ENCODE data around the gene GOLGA6C. TPM values are rescaled to one million over a fixed set of nuclear protein-coding genes. Genes with fewer than 3 reads are reported as not detected.

Gene GOLGA6C
- total and polyA plus RNA-seq, 7 experiments from 2014 or later: not detected

GRCh38 chr15:75232252-75232813 lies 25.8 kb upstream of the GOLGA6C start:
- DNase-seq (peak in 1 of 9 donors; percentile 5), ATAC-seq (no peak)
- Mint-ChIP-seq H3K27ac (no peak overlapping the region), H3K36me3 (peaks cover 0 to 3% (median 0%) of the 10 kb centered on the region in 5 donors), H3K4me3 (no peak overlapping the region), H3K9me3 (no peaks in the 10 kb centered on the region), H3K4me1 (peaks cover 0 to 4% (median 0%) of the 10 kb centered on the region in 7 donors), H3K27me3 (peaks cover 0 to 22% (median 10%) of the 10 kb centered on the region in 5 donors)
- no peaks in the 10 kb centered on the region for H3K27me3 ChIP-seq (ENCODE audit: control insufficient read depth in 2 of 2, insufficient read depth in 2 of 2, low read length in 2 of 2)
- no peaks in the 10 kb centered on the region for H3K4me1 ChIP-seq (ENCODE audit: control insufficient read depth in 2 of 2, insufficient read depth in 2 of 2, low read length in 2 of 2)
- no peak overlapping the region for H3K27ac ChIP-seq (ENCODE audit: low read depth, low read length)
- no peaks in the 10 kb centered on the region for H3K36me3 ChIP-seq (ENCODE audit: control insufficient read depth in 2 of 3, insufficient read depth in 3 of 3, low read length in 3 of 3)
- intact Hi-C loops (cut with micrococcal nuclease): no loop called here
- CTCF ChIA-PET: no interaction called here
- H3K9me3 ChIP-seq (ENCODE audit: control insufficient read depth in 2 of 3, low read length in 3 of 3): no peaks in the 10 kb centered on the region
- POLR2A ChIA-PET: no interaction called here
- no peak overlapping the region for H3K4me3 ChIP-seq (ENCODE audit: low read length)

GRCh38 chr15:75232826-75233503 lies 25.2 kb upstream of the GOLGA6C start:
- Mint-ChIP-seq H3K36me3 (peaks cover 0 to 3% (median 0%) of the 10 kb centered on the region in 5 donors), H3K4me1 (peaks cover 0 to 4% (median 0%) of the 10 kb centered on the region in 7 donors), H3K4me3 (no peak overlapping the region), H3K27ac (no peak overlapping the region), H3K9me3 (no peaks in the 10 kb centered on the region), H3K27me3 (peaks cover 0 to 22% (median 9%) of the 10 kb centered on the region in 5 donors)
- ATAC-seq (no peak), DNase-seq (peak in 1 of 9 donors; percentile 3)
- POLR2A ChIA-PET: no interaction called here
- Histone ChIP-seq H3K36me3 (ENCODE audit: control insufficient read depth in 2 of 3, insufficient read depth in 3 of 3, low read length in 3 of 3) (no peaks in the 10 kb centered on the region), H3K27me3 (ENCODE audit: control insufficient read depth in 2 of 2, insufficient read depth in 2 of 2, low read length in 2 of 2) (no peaks in the 10 kb centered on the region), H3K4me3 (ENCODE audit: low read length) (no peak overlapping the region), H3K9me3 (ENCODE audit: control insufficient read depth in 2 of 3, low read length in 3 of 3) (no peaks in the 10 kb centered on the region), H3K4me1 (ENCODE audit: control insufficient read depth in 2 of 2, insufficient read depth in 2 of 2, low read length in 2 of 2) (no peaks in the 10 kb centered on the region), H3K27ac (ENCODE audit: low read depth, low read length) (no peak overlapping the region)
- CTCF ChIA-PET: no interaction called here
- intact Hi-C loops (cut with micrococcal nuclease): no loop called here

GRCh38 chr15:75233504-75234190 lies 24.5 kb upstream of the GOLGA6C start:
- no peaks in the 10 kb centered on the region for H3K27me3 ChIP-seq (ENCODE audit: control insufficient read depth in 2 of 2, insufficient read depth in 2 of 2, low read length in 2 of 2)
- H3K4me1 ChIP-seq (ENCODE audit: control insufficient read depth in 2 of 2, insufficient read depth in 2 of 2, low read length in 2 of 2): no peaks in the 10 kb centered on the region
- DNase-seq (peak in 1 of 9 donors; percentile 6), ATAC-seq (no peak)
- CTCF ChIA-PET: no interaction called here
- H3K36me3 ChIP-seq (ENCODE audit: control insufficient read depth in 2 of 3, insufficient read depth in 3 of 3, low read length in 3 of 3): no peaks in the 10 kb centered on the region
- H3K9me3 ChIP-seq (ENCODE audit: control insufficient read depth in 2 of 3, low read length in 3 of 3): no peaks in the 10 kb centered on the region
- intact Hi-C loops (cut with micrococcal nuclease): no loop called here
- POLR2A ChIA-PET: no interaction called here
- Mint-ChIP-seq H3K9me3 (no peaks in the 10 kb centered on the region), H3K4me3 (no peak overlapping the region), H3K4me1 (peaks cover 0 to 4% (median 0%) of the 10 kb centered on the region in 7 donors), H3K27ac (no peak overlapping the region), H3K36me3 (peaks cover 0 to 3% (median 0%) of the 10 kb centered on the region in 5 donors), H3K27me3 (peaks cover 0 to 22% (median 7%) of the 10 kb centered on the region in 5 donors)
- H3K4me3 ChIP-seq (ENCODE audit: low read length): no peak overlapping the region
- H3K27ac ChIP-seq (ENCODE audit: low read depth, low read length): no peak overlapping the region

GRCh38 chr15:75234191-75234810 lies 23.8 kb upstream of the GOLGA6C start:
- ChIA-PET POLR2A (no interaction called here), CTCF (no interaction called here)
- H3K9me3 ChIP-seq (ENCODE audit: control insufficient read depth in 2 of 3, low read length in 3 of 3): no peaks in the 10 kb centered on the region
- H3K27me3 ChIP-seq (ENCODE audit: control insufficient read depth in 2 of 2, insufficient read depth in 2 of 2, low read length in 2 of 2): no peaks in the 10 kb centered on the region
- ATAC-seq: no peak
- H3K4me3 ChIP-seq (ENCODE audit: low read length): no peak overlapping the region
- H3K4me1 ChIP-seq (ENCODE audit: control insufficient read depth in 2 of 2, insufficient read depth in 2 of 2, low read length in 2 of 2): no peaks in the 10 kb centered on the region
- Mint-ChIP-seq H3K4me1 (peaks cover 0 to 4% (median 0%) of the 10 kb centered on the region in 7 donors), H3K9me3 (no peaks in the 10 kb centered on the region), H3K36me3 (peaks cover 0 to 3% (median 0%) of the 10 kb centered on the region in 5 donors), H3K27ac (no peak overlapping the region), H3K4me3 (no peak overlapping the region), H3K27me3 (peaks cover 1 to 22% (median 7%) of the 10 kb centered on the region in 5 donors)
- no peak overlapping the region for H3K27ac ChIP-seq (ENCODE audit: low read depth, low read length)
- intact Hi-C loops (cut with micrococcal nuclease): no loop called here
- H3K36me3 ChIP-seq (ENCODE audit: control insufficient read depth in 2 of 3, insufficient read depth in 3 of 3, low read length in 3 of 3): no peaks in the 10 kb centered on the region
- DNase-seq: peak in 1 of 9 donors; percentile 3

GRCh38 chr15:75235051-75235673 lies 23.0 kb upstream of the GOLGA6C start:
- H3K4me1 ChIP-seq (ENCODE audit: control insufficient read depth in 2 of 2, insufficient read depth in 2 of 2, low read length in 2 of 2): no peaks in the 10 kb centered on the region
- no peaks in the 10 kb centered on the region for H3K9me3 ChIP-seq (ENCODE audit: control insufficient read depth in 2 of 3, low read length in 3 of 3)
- ChIA-PET CTCF (no interaction called here), POLR2A (no interaction called here)
- no peaks in the 10 kb centered on the region for H3K9me3 Mint-ChIP-seq
- no peaks in the 10 kb centered on the region for H3K36me3 ChIP-seq (ENCODE audit: control insufficient read depth in 2 of 3, insufficient read depth in 3 of 3, low read length in 3 of 3)
- no peak overlapping the region for H3K4me3 Mint-ChIP-seq
- no peak overlapping the region for H3K27ac Mint-ChIP-seq
- H3K36me3 Mint-ChIP-seq: peaks cover 0 to 3% (median 0%) of the 10 kb centered on the region in 5 donors
- ATAC-seq (no peak), DNase-seq (peak in 1 of 9 donors; percentile 6)
- no peaks in the 10 kb centered on the region for H3K27me3 ChIP-seq (ENCODE audit: control insufficient read depth in 2 of 2, insufficient read depth in 2 of 2, low read length in 2 of 2)
- H3K4me1 Mint-ChIP-seq: peaks cover 0 to 4% (median 0%) of the 10 kb centered on the region in 7 donors
- H3K27me3 Mint-ChIP-seq: peaks cover 5 to 26% (median 12%) of the 10 kb centered on the region in 5 donors
- intact Hi-C loops (cut with micrococcal nuclease): no loop called here
- H3K4me3 ChIP-seq (ENCODE audit: low read length): no peak overlapping the region
- H3K27ac ChIP-seq (ENCODE audit: low read depth, low read length): no peak overlapping the region

- no peaks in the 10 kb centered on the region for H3K4me1 ChIP-seq (ENCODE audit: control insufficient read depth in 2 of 2, insufficient read depth in 2 of 2, low read length in 2 of 2)
- H3K4me3 Mint-ChIP-seq: no peak overlapping the region
- DNase-seq: no peak
- no peaks in the 10 kb centered on the region for H3K9me3 ChIP-seq (ENCODE audit: control insufficient read depth in 2 of 3, low read length in 3 of 3)
- peaks cover 0 to 2% (median 0%) of the 10 kb centered on the region in 7 donors for H3K4me1 Mint-ChIP-seq
- peaks cover 5 to 26% (median 16%) of the 10 kb centered on the region in 5 donors for H3K27me3 Mint-ChIP-seq
- H3K36me3 ChIP-seq (ENCODE audit: control insufficient read depth in 2 of 3, insufficient read depth in 3 of 3, low read length in 3 of 3): no peaks in the 10 kb centered on the region
- no peaks in the 10 kb centered on the region for H3K27me3 ChIP-seq (ENCODE audit: control insufficient read depth in 2 of 2, insufficient read depth in 2 of 2, low read length in 2 of 2)
- CTCF ChIA-PET: no interaction called here
- no peak overlapping the region for H3K27ac ChIP-seq (ENCODE audit: low read depth, low read length)
- no peak overlapping the region for H3K4me3 ChIP-seq (ENCODE audit: low read length)
- intact Hi-C loops (cut with micrococcal nuclease): no loop called here
- H3K36me3 Mint-ChIP-seq: peaks cover 0 to 3% (median 0%) of the 10 kb centered on the region in 5 donors
- H3K27ac Mint-ChIP-seq: no peak overlapping the region
- POLR2A ChIA-PET: no interaction called here
- ATAC-seq: no peak
- H3K9me3 Mint-ChIP-seq: no peaks in the 10 kb centered on the region
Measured at GRCh38 chr15:75235760-75236729, 22.1 kb upstream of the GOLGA6C start.

Measured in naive thymus-derived CD4-positive, alpha-beta T cell (primary cell).